IPS-18a (cell line): ENCODE data around the gene SVOP.

Experiments
- H3K27ac ChIP-seq: one replicate; pipeline ENCODE4 v1.5.1; 2013; ENCODE audit warnings: low read length
- H3K27me3 ChIP-seq: one replicate; pipeline ENCODE4 v1.6.1; 2013; ENCODE audit warnings: mild to moderate bottlenecking, low read length; ENCODE audit not compliant: control insufficient read depth, insufficient read depth
- H3K36me3 ChIP-seq: one replicate; pipeline ENCODE4 v1.6.1; 2013; ENCODE audit warnings: low read depth, low read length; ENCODE audit not compliant: control insufficient read depth
- H3K4me1 ChIP-seq: one replicate; pipeline ENCODE4 v1.6.1; 2013; ENCODE audit warnings: low read depth, low read length; ENCODE audit not compliant: control insufficient read depth
- H3K4me3 ChIP-seq: one replicate; pipeline ENCODE4 v1.5.1; 2013; ENCODE audit warnings: low read length
- H3K9ac ChIP-seq: one replicate; pipeline ENCODE4 v1.6.1; 2013; ENCODE audit warnings: mild to moderate bottlenecking, low read length, moderate library complexity
- H3K9me3 ChIP-seq: one replicate; pipeline ENCODE4 v1.6.1; 2013; ENCODE audit warnings: low read depth, low read length; ENCODE audit not compliant: control insufficient read depth

The SVOP gene

DNA sequence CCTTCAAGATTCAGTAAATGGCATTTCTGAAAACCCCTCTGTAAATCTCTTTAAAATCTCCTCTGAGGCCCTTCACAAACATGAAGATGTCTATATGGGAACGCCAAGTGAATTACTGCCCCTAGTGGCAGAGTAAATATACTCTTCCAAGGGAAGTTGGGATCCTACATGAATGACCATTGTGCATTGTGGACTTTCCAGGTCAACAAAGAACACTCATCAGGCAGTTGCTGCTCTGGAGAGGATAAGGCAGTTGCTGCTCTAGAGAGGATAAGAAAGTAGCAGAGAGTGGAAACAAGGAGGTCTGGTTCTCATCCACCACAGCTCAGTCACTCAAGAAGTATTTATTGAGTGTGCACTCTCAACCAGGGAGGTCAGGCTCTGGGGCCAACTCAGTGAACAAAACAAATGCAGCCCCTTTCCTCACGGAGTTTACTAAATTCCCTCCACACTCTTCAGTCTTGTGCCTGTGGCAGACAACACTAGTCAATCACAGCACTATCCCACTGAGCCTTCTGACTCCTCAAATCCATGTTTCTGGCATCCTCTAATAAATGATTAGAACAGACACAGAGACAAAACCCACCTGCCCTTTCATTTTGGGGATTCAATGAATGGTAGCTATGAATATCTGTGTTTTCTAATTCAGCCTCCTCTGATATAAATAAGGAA is 52.9 kb downstream of the SVOP start:
- Histone ChIP-seq H3K27me3 (no peaks in the 10 kb centered on the region), H3K27ac (no peak overlapping the region), H3K36me3 (no peaks in the 10 kb centered on the region), H3K9ac (no peak overlapping the region), H3K4me1 (no peaks in the 10 kb centered on the region), H3K9me3 (no peaks in the 10 kb centered on the region), H3K4me3 (no peak overlapping the region)

- Histone ChIP-seq H3K36me3 (no peaks in the 10 kb centered on the region), H3K9me3 (no peaks in the 10 kb centered on the region), H3K4me3 (no peak overlapping the region), H3K27ac (no peak overlapping the region), H3K9ac (no peak overlapping the region), H3K4me1 (no peaks in the 10 kb centered on the region), H3K27me3 (no peaks in the 10 kb centered on the region)
Observed at GRCh38 chr12:108966378-108967151, 54.3 kb downstream of the SVOP start.

DNA sequence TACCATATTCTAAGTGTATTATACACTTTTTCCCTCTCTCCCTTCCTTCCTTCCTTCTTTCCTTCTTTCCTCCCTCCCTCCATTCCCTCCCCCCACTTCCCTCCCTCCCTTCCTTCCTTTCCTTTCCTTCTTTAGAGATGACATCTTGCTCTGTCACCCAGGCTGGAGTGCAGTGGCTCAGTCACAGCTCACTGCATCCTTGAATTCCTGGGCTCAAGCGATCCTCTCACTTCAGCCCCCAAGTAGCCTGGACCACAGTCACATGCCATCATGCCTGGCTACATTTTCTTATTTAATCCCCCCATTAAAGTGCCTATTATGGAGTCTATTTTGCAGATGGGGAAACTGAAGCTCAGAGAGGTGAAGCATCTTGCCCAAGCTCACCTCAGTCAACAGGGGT is 55.0 kb downstream of the SVOP start:
- no peaks in the 10 kb centered on the region for H3K9me3 ChIP-seq
- no peaks in the 10 kb centered on the region for H3K27me3 ChIP-seq

GRCh38 chr12:108964371-108965352 is 56.2 kb downstream of the SVOP start:
- Histone ChIP-seq H3K36me3 (no peaks in the 10 kb centered on the region), H3K27me3 (no peaks in the 10 kb centered on the region), H3K4me1 (no peaks in the 10 kb centered on the region), H3K27ac (no peak overlapping the region), H3K9ac (no peak overlapping the region), H3K4me3 (no peak overlapping the region), H3K9me3 (no peaks in the 10 kb centered on the region)

More for the DNA sequence above, 55.0 kb downstream of the SVOP start:
- Histone ChIP-seq H3K4me3 (no peak overlapping the region), H3K9ac (no peak overlapping the region), H3K36me3 (no peaks in the 10 kb centered on the region), H3K4me1 (no peaks in the 10 kb centered on the region), H3K27ac (no peak overlapping the region)

DNA sequence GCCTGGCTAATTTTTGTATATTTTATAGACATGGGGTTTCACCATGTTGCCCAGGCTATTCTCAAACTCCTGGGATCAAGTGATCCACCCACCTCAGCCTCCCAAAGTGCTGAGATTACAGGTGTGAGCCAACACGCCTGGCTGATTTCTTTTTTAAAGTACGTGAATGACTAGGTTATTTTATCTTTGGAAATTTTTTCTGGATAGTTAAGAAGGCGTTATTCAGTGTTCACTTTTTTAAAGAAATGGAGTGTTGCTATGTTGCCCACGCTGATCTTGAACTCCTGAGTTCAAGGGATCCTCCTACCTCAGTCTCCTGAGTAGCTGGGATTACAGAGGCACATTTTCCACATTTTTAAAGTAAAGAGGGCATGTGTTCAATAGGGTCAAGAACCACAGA is 58.6 kb downstream of the SVOP start:
- no peak overlapping the region for H3K4me3 ChIP-seq
- H3K27ac ChIP-seq = no peak overlapping the region
- no peak overlapping the region for H3K9ac ChIP-seq
- no peaks in the 10 kb centered on the region for H3K4me1 ChIP-seq
- H3K9me3 ChIP-seq = no peaks in the 10 kb centered on the region
- H3K27me3 ChIP-seq = no peaks in the 10 kb centered on the region
- no peaks in the 10 kb centered on the region for H3K36me3 ChIP-seq

GRCh38 chr12:108959748-108960655 is 60.9 kb downstream of the SVOP start:
- no peak overlapping the region for H3K4me3 ChIP-seq
- H3K9ac ChIP-seq = no peak overlapping the region

GRCh38 chr12:108955225-108955835 is 65.5 kb downstream of the SVOP start:
- H3K9me3 ChIP-seq = no peaks in the 10 kb centered on the region
- H3K27ac ChIP-seq = no peak overlapping the region
- H3K4me3 ChIP-seq = no peak overlapping the region
- H3K27me3 ChIP-seq = no peaks in the 10 kb centered on the region
- no peaks in the 10 kb centered on the region for H3K4me1 ChIP-seq
- no peak overlapping the region for H3K9ac ChIP-seq
- H3K36me3 ChIP-seq = no peaks in the 10 kb centered on the region

More at GRCh38 chr12:108959748-108960655, 60.9 kb downstream of the SVOP start:
- H3K27me3 ChIP-seq = no peaks in the 10 kb centered on the region
- H3K36me3 ChIP-seq = no peaks in the 10 kb centered on the region
- H3K27ac ChIP-seq = no peak overlapping the region
- H3K9me3 ChIP-seq = no peaks in the 10 kb centered on the region
- no peaks in the 10 kb centered on the region for H3K4me1 ChIP-seq

- H3K27ac ChIP-seq = no peak overlapping the region
- H3K9ac ChIP-seq = no peak overlapping the region
- H3K36me3 ChIP-seq = no peaks in the 10 kb centered on the region
- no peak overlapping the region for H3K4me3 ChIP-seq
- H3K27me3 ChIP-seq = no peaks in the 10 kb centered on the region
- no peaks in the 10 kb centered on the region for H3K4me1 ChIP-seq
- no peaks in the 10 kb centered on the region for H3K9me3 ChIP-seq
Observed at GRCh38 chr12:108950991-108951739, 69.7 kb downstream of the SVOP start.

- H3K9me3 ChIP-seq = no peaks in the 10 kb centered on the region
- H3K9ac ChIP-seq = no peak overlapping the region
Observed at GRCh38 chr12:108949976-108950375, 70.9 kb downstream of the SVOP start.

DNA sequence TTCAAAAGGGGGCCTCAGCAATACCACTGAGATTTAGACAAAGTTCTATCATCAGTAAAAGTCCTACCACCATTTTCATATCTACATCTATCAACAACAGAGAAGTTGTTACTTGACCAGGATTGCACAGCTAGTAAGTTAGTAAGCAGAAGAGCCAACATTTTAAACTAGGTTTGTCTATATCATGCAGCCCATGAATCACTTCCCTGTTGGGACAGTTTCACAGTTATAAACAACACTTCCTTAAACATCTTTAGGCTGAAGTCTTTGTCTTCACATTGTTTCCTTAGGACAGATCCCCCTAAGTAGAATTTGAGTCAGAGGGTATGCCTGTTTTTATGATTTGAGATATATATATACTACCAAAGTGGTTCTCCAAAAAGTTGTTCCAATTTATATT is 72.5 kb downstream of the SVOP start:
- no peaks in the 10 kb centered on the region for H3K9me3 ChIP-seq
- no peak overlapping the region for H3K9ac ChIP-seq
- no peak overlapping the region for H3K27ac ChIP-seq
- no peaks in the 10 kb centered on the region for H3K27me3 ChIP-seq
- no peak overlapping the region for H3K4me3 ChIP-seq
- H3K4me1 ChIP-seq = no peaks in the 10 kb centered on the region
- H3K36me3 ChIP-seq = no peaks in the 10 kb centered on the region

More at GRCh38 chr12:108949976-108950375, 70.9 kb downstream of the SVOP start:
- no peaks in the 10 kb centered on the region for H3K36me3 ChIP-seq
- no peaks in the 10 kb centered on the region for H3K27me3 ChIP-seq
- no peak overlapping the region for H3K27ac ChIP-seq
- no peaks in the 10 kb centered on the region for H3K4me1 ChIP-seq
- no peak overlapping the region for H3K4me3 ChIP-seq
